Measurements from ENCODE around the gene MTX3. TPM values are rescaled to one million over a fixed set of nuclear protein-coding genes. Genes with fewer than 3 reads are reported as not detected.

The MTX3 gene
- total RNA-seq (2014; rRNA removed) (7.0 and 7.1 TPM in 2 replicates), Bru-seq, nascent RNA (percentile 80 among the genes with signal in this experiment), BruChase-seq, experiment 1, labeled RNA remaining after a 6-hour chase (percentile 92 among the genes with signal in this experiment), BruChase-seq, experiment 2, labeled RNA remaining after a 2-hour chase (percentile 92 among the genes with signal in this experiment)
- long read RNA-seq, full-length matches to known transcripts: 18 of 33 reads
- long read RNA-seq, partial matches to known transcripts: 8 of 33 reads
- long read RNA-seq, other reads (novel, unspliced or antisense): 7 of 33 reads

GRCh38 chr5:79990598-79991507 lies at the start of gene MTX3:
Gene MTX3 (minus strand): TSS chr5:79991262. CDS start chr5:79991238, 24 bp downstream.
- Histone ChIP-seq H3K9ac (ENCODE audit: low read length) (peak within 1 kb of the TSS; percentile 94), H4K20me1 (ENCODE audit: low read length) (no peaks in the 10 kb centered on the region), H3K9me3 (ENCODE audit: low read length) (no peaks in the 10 kb centered on the region), H3K4me1 (ENCODE audit: insufficient read depth, low read length) (peaks cover 16% of the 10 kb centered on the region), H3K36me3 (ENCODE audit: low read depth, low read length) (peaks cover 6% of the 10 kb centered on the region), H3K27ac (ENCODE audit: low read length) (peak within 1 kb of the TSS; percentile 68), H2AFZ (ENCODE audit: low read length) (peak within 1 kb of the TSS; percentile 99), H3K4me2 (ENCODE audit: low read length) (peak within 1 kb of the TSS; percentile 93), H3K4me3 (ENCODE audit: low read length) (peak within 1 kb of the TSS; percentile 100), H3K79me2 (ENCODE audit: low read length) (peaks cover 21% of the 10 kb centered on the region), H3F3A (ENCODE audit: low read length, unreplicated experiment) (no peaks in the 10 kb centered on the region), H3K27me3 (ENCODE audit: low read length) (no peaks in the 10 kb centered on the region), H3K9me2 (replicated peaks; ENCODE audit: low read length) (no peaks in the 10 kb centered on the region)
- peak; percentile 90 for ATAC-seq
- BruUV-seq (replicated peaks): no TSS peak
- CTCF ChIA-PET: interaction anchor here (0.8 kb wide), 1 partner anchor 92 kb away, joined by 3 read pairs; no protein-coding TSS in a partner anchor
- intact Hi-C loops (cut with micrococcal nuclease): loop anchor here (1.0 kb wide), 1 partner anchor 92 kb away; no protein-coding TSS in a partner anchor
- peak; percentile 76 for DNase-seq
- TF ChIP-seq EZH2 (IDR thresholded peaks at IDR 0.05; ENCODE audit: low read length, unreplicated experiment): no peak
- TF ChIP-seq CTCF (conservative IDR thresholded peaks at IDR 0.05; ENCODE audit: low read depth, low read length): no peak
- no peak for TF ChIP-seq EZH2phosphoT487 (IDR thresholded peaks at IDR 0.05; ENCODE audit: borderline replicate concordance, low read length)
- POLR2A ChIA-PET (ENCODE audit: unreplicated experiment): no interaction called here

- Histone ChIP-seq H3K36me3 (ENCODE audit: low read depth, low read length) (no peaks in the 10 kb centered on the region), H3K4me3 (ENCODE audit: low read length) (no peak overlapping the region), H3F3A (ENCODE audit: low read length, unreplicated experiment) (no peaks in the 10 kb centered on the region), H3K27ac (ENCODE audit: low read length) (no peak overlapping the region), H4K20me1 (ENCODE audit: low read length) (no peaks in the 10 kb centered on the region), H3K9me3 (ENCODE audit: low read length) (no peaks in the 10 kb centered on the region), H3K9ac (ENCODE audit: low read length) (no peak overlapping the region), H3K27me3 (ENCODE audit: low read length) (peaks cover 71% of the 10 kb centered on the region), H2AFZ (ENCODE audit: low read length) (no peak overlapping the region), H3K79me2 (ENCODE audit: low read length) (no peaks in the 10 kb centered on the region), H3K4me2 (ENCODE audit: low read length) (no peak overlapping the region), H3K9me2 (replicated peaks; ENCODE audit: low read length) (no peaks in the 10 kb centered on the region), H3K4me1 (ENCODE audit: insufficient read depth, low read length) (no peaks in the 10 kb centered on the region)
- intact Hi-C loops (cut with micrococcal nuclease): no loop called here
- ChIA-PET CTCF (no interaction called here), POLR2A (ENCODE audit: unreplicated experiment) (no interaction called here)
- BruUV-seq (replicated peaks): no TSS peak
- DNase-seq (no peak), ATAC-seq (no peak)
- TF ChIP-seq EZH2phosphoT487 (IDR thresholded peaks at IDR 0.05; ENCODE audit: borderline replicate concordance, low read length): no peak
- TF ChIP-seq CTCF (conservative IDR thresholded peaks at IDR 0.05; ENCODE audit: low read depth, low read length): no peak
- no peak for TF ChIP-seq EZH2 (IDR thresholded peaks at IDR 0.05; ENCODE audit: low read length, unreplicated experiment)
Measured at GRCh38 chr5:80039650-80040049, 48.6 kb upstream of the MTX3 start.

All from PC-3 (cell line).